Measurements from ENCODE around the gene FOXE1.

DNA sequence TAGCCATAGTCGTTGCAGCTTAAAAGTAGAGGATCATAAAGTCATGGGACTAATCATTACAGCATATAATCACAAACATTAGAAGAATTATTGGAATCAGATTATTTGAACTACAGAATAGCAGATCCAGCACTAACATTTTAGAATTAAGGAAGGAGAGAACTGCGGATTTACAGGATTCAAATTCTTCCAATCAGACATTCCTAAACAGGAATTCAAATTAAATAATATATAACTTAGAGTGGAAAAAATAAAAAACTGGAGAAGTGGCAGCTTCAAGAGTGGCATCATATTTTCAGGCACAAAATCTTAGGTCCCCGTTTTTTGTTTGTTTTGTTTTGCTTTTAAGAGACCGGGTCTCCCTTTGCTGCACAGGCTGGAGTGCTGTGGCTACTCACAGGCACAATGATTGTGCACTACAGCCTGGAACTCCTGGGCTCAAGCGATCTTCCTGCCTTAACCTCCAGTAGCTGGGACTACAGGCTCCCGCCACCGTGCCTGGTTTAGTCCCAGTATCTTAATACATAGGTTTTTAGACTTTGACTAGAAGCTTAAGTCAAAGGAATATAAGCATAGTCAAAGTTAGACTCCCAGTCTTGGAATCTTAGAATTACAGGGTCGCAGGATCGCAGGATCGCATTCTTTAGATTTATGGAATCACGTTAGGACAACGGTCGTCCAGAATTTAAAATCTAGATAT is 2.1 kb upstream of the FOXE1 start:
- TF ChIP-seq, protein P1, sequence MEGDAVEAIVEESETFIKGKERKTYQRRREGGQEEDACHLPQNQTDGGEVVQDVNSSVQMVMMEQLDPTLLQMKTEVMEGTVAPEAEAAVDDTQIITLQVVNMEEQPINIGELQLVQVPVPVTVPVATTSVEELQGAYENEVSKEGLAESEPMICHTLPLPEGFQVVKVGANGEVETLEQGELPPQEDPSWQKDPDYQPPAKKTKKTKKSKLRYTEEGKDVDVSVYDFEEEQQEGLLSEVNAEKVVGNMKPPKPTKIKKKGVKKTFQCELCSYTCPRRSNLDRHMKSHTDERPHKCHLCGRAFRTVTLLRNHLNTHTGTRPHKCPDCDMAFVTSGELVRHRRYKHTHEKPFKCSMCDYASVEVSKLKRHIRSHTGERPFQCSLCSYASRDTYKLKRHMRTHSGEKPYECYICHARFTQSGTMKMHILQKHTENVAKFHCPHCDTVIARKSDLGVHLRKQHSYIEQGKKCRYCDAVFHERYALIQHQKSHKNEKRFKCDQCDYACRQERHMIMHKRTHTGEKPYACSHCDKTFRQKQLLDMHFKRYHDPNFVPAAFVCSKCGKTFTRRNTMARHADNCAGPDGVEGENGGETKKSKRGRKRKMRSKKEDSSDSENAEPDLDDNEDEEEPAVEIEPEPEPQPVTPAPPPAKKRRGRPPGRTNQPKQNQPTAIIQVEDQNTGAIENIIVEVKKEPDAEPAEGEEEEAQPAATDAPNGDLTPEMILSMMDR (IDR thresholded peaks at IDR 0.05) = no peak
- TF ChIP-seq ZFX (IDR thresholded peaks at IDR 0.05; ENCODE audit: borderline replicate concordance) = no peak
